HCT116 (cell line): ENCODE measurements around the gene SORCS2. TPM values are rescaled to one million over a fixed set of nuclear protein-coding genes. Genes with fewer than 3 reads are reported as not detected.

Source experiments
- ATAC-seq: fragments of 200-7000 bp; cut with Tn5 transposase; 2 replicates; pipeline ENCODE4 v1.9.1; 2020; ENCODE audit warnings: mild to moderate bottlenecking, moderate library complexity
- BruUV-seq: library from RNA; stranded (reverse); fragments of 400-500 nt; replicated peaks from 2 replicates; lab custom pipeline; 2021; lab: Mats Ljungman, UMichigan
- CTCF ChIA-PET: fragments of 300-600 bp; sonication (Branson Sonifier 250); formaldehyde crosslinking; loops from one replicate; lab custom pipeline; 2021; ENCODE audit warnings: antibody characterized with exemption; lab: Charles Lee
- POLR2A ChIA-PET: fragments of 300-600, 350-600 bp; sonication (Branson Sonifier 250); formaldehyde crosslinking; loops from one replicate; lab custom pipeline; 2021; ENCODE audit warnings: antibody characterized with exemption; lab: Charles Lee
- RAD21 ChIA-PET, 2 experiments: fragments of 300-600 bp; sonication (Branson Sonifier 250); formaldehyde crosslinking; loops; one replicate each; lab custom pipeline; 2023; ENCODE audit warnings: low total read pairs in 2 of 2; ENCODE audit not compliant: uncharacterized antibody in 2 of 2, unreplicated experiment in 2 of 2, low non-redundant PET in 1 of 2; lab: Charles Lee
- DNase-seq: peaks from one replicate; pipeline ENCODE4 v3.0.0-alpha.2; 2010; ENCODE audit warnings: low read depth, low spot score
- H2AFZ ChIP-seq: fragments of 200-600 bp; shearing (Covaris generic), sonication (generic); 2 replicates; pipeline ENCODE4 v1.6.1; 2017; ENCODE audit warnings: low read depth, mixed run types, mixed read lengths, antibody characterized with exemption, low read length; ENCODE audit not compliant: poor library complexity, severe bottlenecking
- H3K27ac ChIP-seq: 2 replicates; pipeline ENCODE4 v1.5.1; 2012; ENCODE audit warnings: low read depth, low read length
- H3K27me3 ChIP-seq: fragments of 200-600 bp; sonication (generic); 2 replicates; pipeline ENCODE4 v1.6.1; 2016; ENCODE audit warnings: mixed run types, low read length, mixed read lengths; ENCODE audit not compliant: insufficient read depth
- H3K36me3 ChIP-seq, 2 experiments: fragments of 200-500 bp in 1 of 2; fragments of 200-600 bp in 1 of 2; sonication (Bioruptor generic) in 1 of 2; sonication (generic) in 1 of 2; 2 replicates each; pipeline versions ENCODE4 v1.5.1 to v1.6.1; 2014 to 2016; ENCODE audit warnings: low read length in 2 of 2, inconsistent platforms in 1 of 2, mixed read lengths in 1 of 2, mixed run types in 1 of 2; ENCODE audit not compliant: insufficient read depth in 2 of 2, control insufficient read depth in 1 of 2
- H3K4me1 ChIP-seq, 2 experiments: fragments of 200-600 bp in 1 of 2; sonication (generic) in 1 of 2; 2 replicates each; pipeline versions ENCODE4 v1.5.1 to v1.6.1; 2012 to 2017; ENCODE audit warnings: low read length in 2 of 2, inconsistent platforms in 1 of 2, mild to moderate bottlenecking in 1 of 2, mixed read lengths in 1 of 2, mixed run types in 1 of 2, moderate library complexity in 1 of 2; ENCODE audit not compliant: insufficient read depth in 2 of 2, control insufficient read depth in 1 of 2
- H3K4me2 ChIP-seq: fragments of 200-600 bp; sonication (generic); 2 replicates; pipeline ENCODE4 v1.6.1; 2017; ENCODE audit warnings: mixed run types, low read length, mixed read lengths
- H3K4me3 ChIP-seq, 2 experiments: fragments of 200-600 bp in 1 of 2; sonication (generic) in 1 of 2; replicated peaks in 1 of 2; 2 replicates each; pipeline ENCODE4 v1.5.1; 2011 to 2016; ENCODE audit warnings: low read length in 2 of 2, control low read depth in 1 of 2, low read depth in 1 of 2, mild to moderate bottlenecking in 1 of 2, mixed read lengths in 1 of 2, mixed run types in 1 of 2
- H3K79me2 ChIP-seq: fragments of 200-600 bp; sonication (generic); 2 replicates; pipeline ENCODE4 v1.6.1; 2017; ENCODE audit warnings: mild to moderate bottlenecking, mixed run types, low read length, moderate library complexity, mixed read lengths; ENCODE audit not compliant: insufficient read depth
- H3K9ac ChIP-seq: fragments of 200-600 bp; sonication (generic); 2 replicates; pipeline ENCODE4 v1.6.1; 2016; ENCODE audit warnings: low read length, mixed read lengths
- H3K9me2 ChIP-seq: fragments of 200-600 bp; sonication (generic), shearing (Covaris generic); 2 replicates; pipeline ENCODE4 v1.6.1; 2017; ENCODE audit warnings: mixed run types, mild to moderate bottlenecking, moderate library complexity; ENCODE audit not compliant: insufficient read depth
- H3K9me3 ChIP-seq, 2 experiments: fragments of 200-500 bp in 1 of 2; fragments of 200-600 bp in 1 of 2; sonication (Bioruptor generic) in 1 of 2; sonication (generic) in 1 of 2; 2 replicates each; pipeline ENCODE4 v1.6.1; 2014 to 2017; ENCODE audit warnings: low read length in 2 of 2, mixed read lengths in 2 of 2, inconsistent platforms in 1 of 2, low read depth in 1 of 2, mild to moderate bottlenecking in 1 of 2, mixed run types in 1 of 2, moderate library complexity in 1 of 2; ENCODE audit not compliant: control insufficient read depth in 1 of 2, insufficient read depth in 1 of 2
- H4K20me1 ChIP-seq: fragments of 200-600 bp; sonication (generic), shearing (Covaris generic); 2 replicates; pipeline ENCODE4 v1.6.1; 2017; ENCODE audit warnings: mixed run types, mild to moderate bottlenecking, moderate library complexity; ENCODE audit not compliant: insufficient read depth
- CEBPB ChIP-seq: IDR thresholded peaks from 2 replicates; pipeline ENCODE4 v1.6.1; 2012; ENCODE audit warnings: low read depth
- EGR1 ChIP-seq: IDR thresholded peaks from 2 replicates; pipeline ENCODE4 v1.6.1; 2012; ENCODE audit warnings: low read depth
- ELF1 ChIP-seq: IDR thresholded peaks from 2 replicates; pipeline ENCODE4 v1.6.1; 2012; ENCODE audit warnings: low read depth, borderline replicate concordance
- FOSL1 ChIP-seq: IDR thresholded peaks from 2 replicates; pipeline ENCODE4 v1.6.1; 2012; ENCODE audit warnings: low read depth
- POLR2A ChIP-seq: IDR thresholded peaks from 2 replicates; pipeline ENCODE4 v1.7.0; 2011; ENCODE audit warnings: borderline replicate concordance; ENCODE audit not compliant: insufficient read depth, insufficient read length; ENCODE audit errors: extremely low read depth
- POLR2AphosphoS5 ChIP-seq: IDR thresholded peaks from 2 replicates; pipeline ENCODE4 v1.6.1; 2011; ENCODE audit warnings: mild to moderate bottlenecking, low read depth, low read length, moderate library complexity
- RAD21 ChIP-seq: IDR thresholded peaks from 2 replicates; pipeline ENCODE4 v1.6.1; 2012; ENCODE audit warnings: low read depth, mild to moderate bottlenecking
- SIN3A ChIP-seq: IDR thresholded peaks from 2 replicates; pipeline ENCODE4 v1.6.1; 2012; ENCODE audit warnings: low read depth
- SP1 ChIP-seq: IDR thresholded peaks from 2 replicates; pipeline ENCODE4 v1.6.1; 2012; ENCODE audit warnings: low read depth
- TCF7L2 ChIP-seq: IDR thresholded peaks from 2 replicates; pipeline ENCODE4 v1.7.0; 2011; ENCODE audit warnings: borderline replicate concordance, inconsistent platforms; ENCODE audit not compliant: insufficient read depth, insufficient read length; ENCODE audit errors: extremely low read depth
- YY1 ChIP-seq: IDR thresholded peaks from 2 replicates; pipeline ENCODE4 v1.6.1; 2011; ENCODE audit warnings: low read length, low read depth, moderate library complexity, mild to moderate bottlenecking; ENCODE audit not compliant: insufficient replicate concordance; ENCODE audit errors: extremely low read depth
- ZFX ChIP-seq: fragments of 450-650 bp; IDR thresholded peaks from 2 replicates; pipeline ENCODE4 v1.6.1; 2017
- ZNF274 ChIP-seq: fragments of 200-500 bp; sonication (Bioruptor generic); IDR thresholded peaks from 2 replicates; pipeline ENCODE4 v1.6.1; 2014; ENCODE audit warnings: mild to moderate bottlenecking, low read depth, low read length, inconsistent platforms
- intact Hi-C: fragments of 100-400 bp; cut with micrococcal nuclease; formaldehyde crosslinking; loops from 2 replicates; pipeline ENCODE4 v1.10.0; 2022
- total RNA-seq: library from RNA; stranded (reverse); gene quantifications from one replicate; pipeline ENCODE4 v1.2.1, GENCODE V29; 2021; ENCODE audit not compliant: unreplicated experiment
- TF ChIP-seq, protein P1 (sequence below): IDR thresholded peaks from 2 replicates; pipeline ENCODE4 v1.6.1; 2012; ENCODE audit warnings: low read depth
- TF ChIP-seq, protein P2 (sequence below): IDR thresholded peaks from 2 replicates; pipeline ENCODE4 v1.6.1; 2012
- TF ChIP-seq, protein P3 (sequence below): IDR thresholded peaks from 2 replicates; pipeline ENCODE4 v1.6.1; 2011; ENCODE audit warnings: mild to moderate bottlenecking, low read length, moderate library complexity; ENCODE audit not compliant: insufficient replicate concordance; ENCODE audit errors: extremely low read depth

Gene SORCS2
- total RNA-seq, 1 experiment from 2014 or later, result 0.37 TPM

DNA sequence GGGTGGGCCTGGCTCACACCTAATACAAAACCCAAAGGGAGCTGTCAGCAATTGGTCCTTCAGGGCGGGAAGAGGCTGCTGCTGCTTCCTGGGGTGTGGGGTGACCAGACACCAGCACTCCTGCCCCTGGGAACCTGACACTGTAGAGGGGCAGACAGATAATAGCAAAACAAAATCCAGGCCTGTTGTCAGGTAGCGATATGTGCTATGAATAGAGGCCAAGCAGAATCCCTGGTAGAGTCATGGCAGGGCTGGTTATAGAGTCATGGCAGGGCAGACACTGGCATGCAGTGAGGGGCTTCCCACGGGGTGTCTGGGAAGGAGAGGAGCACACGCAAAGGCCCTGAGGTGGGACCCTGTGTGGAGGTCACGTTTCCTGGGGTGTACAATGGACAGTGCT lies 321.9 kb downstream of the SORCS2 start:
- H3K9me3 ChIP-seq, result no peaks in the 10 kb centered on the region
- ChIA-PET CTCF (no interaction called here), POLR2A (no interaction called here), RAD21 (no interaction called here)
- DNase-seq (no peak), ATAC-seq (no peak)
- H3K4me3 ChIP-seq, result no peak overlapping the region
- no peak overlapping the region for H3K9ac ChIP-seq
- H3K79me2 ChIP-seq, result no peaks in the 10 kb centered on the region
- no peaks in the 10 kb centered on the region for H3K9me2 ChIP-seq
- H4K20me1 ChIP-seq, result no peaks in the 10 kb centered on the region
- no peak overlapping the region for H2AFZ ChIP-seq
- intact Hi-C loops, result no loop called here
- peaks cover 3 to 11% of the 10 kb centered on the region in 2 experiments; a peak in 3 of 4 replicates for H3K4me1 ChIP-seq
- no TSS peak for BruUV-seq
- peak overlapping the region; percentile 20; the same call in 1 of the 2 replicates for H3K4me2 ChIP-seq
- TF ChIP-seq EGR1 (no peak), POLR2AphosphoS5 (no peak), ZFX (no peak), POLR2A (no peak), SP1 (no peak), FOSL1 (no peak), YY1 (no peak), RAD21 (no peak), SIN3A (no peak), CEBPB (no peak), TCF7L2 (no peak), ZNF274 (no peak), ELF1 (no peak)
- TF ChIP-seq, protein P1, sequence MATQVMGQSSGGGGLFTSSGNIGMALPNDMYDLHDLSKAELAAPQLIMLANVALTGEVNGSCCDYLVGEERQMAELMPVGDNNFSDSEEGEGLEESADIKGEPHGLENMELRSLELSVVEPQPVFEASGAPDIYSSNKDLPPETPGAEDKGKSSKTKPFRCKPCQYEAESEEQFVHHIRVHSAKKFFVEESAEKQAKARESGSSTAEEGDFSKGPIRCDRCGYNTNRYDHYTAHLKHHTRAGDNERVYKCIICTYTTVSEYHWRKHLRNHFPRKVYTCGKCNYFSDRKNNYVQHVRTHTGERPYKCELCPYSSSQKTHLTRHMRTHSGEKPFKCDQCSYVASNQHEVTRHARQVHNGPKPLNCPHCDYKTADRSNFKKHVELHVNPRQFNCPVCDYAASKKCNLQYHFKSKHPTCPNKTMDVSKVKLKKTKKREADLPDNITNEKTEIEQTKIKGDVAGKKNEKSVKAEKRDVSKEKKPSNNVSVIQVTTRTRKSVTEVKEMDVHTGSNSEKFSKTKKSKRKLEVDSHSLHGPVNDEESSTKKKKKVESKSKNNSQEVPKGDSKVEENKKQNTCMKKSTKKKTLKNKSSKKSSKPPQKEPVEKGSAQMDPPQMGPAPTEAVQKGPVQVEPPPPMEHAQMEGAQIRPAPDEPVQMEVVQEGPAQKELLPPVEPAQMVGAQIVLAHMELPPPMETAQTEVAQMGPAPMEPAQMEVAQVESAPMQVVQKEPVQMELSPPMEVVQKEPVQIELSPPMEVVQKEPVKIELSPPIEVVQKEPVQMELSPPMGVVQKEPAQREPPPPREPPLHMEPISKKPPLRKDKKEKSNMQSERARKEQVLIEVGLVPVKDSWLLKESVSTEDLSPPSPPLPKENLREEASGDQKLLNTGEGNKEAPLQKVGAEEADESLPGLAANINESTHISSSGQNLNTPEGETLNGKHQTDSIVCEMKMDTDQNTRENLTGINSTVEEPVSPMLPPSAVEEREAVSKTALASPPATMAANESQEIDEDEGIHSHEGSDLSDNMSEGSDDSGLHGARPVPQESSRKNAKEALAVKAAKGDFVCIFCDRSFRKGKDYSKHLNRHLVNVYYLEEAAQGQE, result no peak
- TF ChIP-seq, protein P2, sequence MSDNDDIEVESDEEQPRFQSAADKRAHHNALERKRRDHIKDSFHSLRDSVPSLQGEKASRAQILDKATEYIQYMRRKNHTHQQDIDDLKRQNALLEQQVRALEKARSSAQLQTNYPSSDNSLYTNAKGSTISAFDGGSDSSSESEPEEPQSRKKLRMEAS, result no peak
- TF ChIP-seq, protein P3, sequence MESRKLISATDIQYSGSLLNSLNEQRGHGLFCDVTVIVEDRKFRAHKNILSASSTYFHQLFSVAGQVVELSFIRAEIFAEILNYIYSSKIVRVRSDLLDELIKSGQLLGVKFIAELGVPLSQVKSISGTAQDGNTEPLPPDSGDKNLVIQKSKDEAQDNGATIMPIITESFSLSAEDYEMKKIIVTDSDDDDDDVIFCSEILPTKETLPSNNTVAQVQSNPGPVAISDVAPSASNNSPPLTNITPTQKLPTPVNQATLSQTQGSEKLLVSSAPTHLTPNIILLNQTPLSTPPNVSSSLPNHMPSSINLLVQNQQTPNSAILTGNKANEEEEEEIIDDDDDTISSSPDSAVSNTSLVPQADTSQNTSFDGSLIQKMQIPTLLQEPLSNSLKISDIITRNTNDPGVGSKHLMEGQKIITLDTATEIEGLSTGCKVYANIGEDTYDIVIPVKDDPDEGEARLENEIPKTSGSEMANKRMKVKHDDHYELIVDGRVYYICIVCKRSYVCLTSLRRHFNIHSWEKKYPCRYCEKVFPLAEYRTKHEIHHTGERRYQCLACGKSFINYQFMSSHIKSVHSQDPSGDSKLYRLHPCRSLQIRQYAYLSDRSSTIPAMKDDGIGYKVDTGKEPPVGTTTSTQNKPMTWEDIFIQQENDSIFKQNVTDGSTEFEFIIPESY, result no peak
- no peak overlapping the region for H3K27ac ChIP-seq
- no peaks in the 10 kb centered on the region for H3K36me3 ChIP-seq
- peaks cover 19% of the 10 kb centered on the region; the same call in 1 of the 2 replicates for H3K27me3 ChIP-seq
